Tibial nerve (tissue), 4 donors: ENCODE results near the gene GPI.

Experiments
- EP300 ChIP-seq, 2 donors: sonication (generic); formaldehyde crosslinking; IDR thresholded peaks; one replicate each; pipeline ENCODE4 v1.6.1; 2017; ENCODE audit warnings: antibody characterized with exemption in 2 of 2, mild to moderate bottlenecking in 1 of 2
- POLR2A ChIP-seq, 2 donors: fragments of 450-650 bp; IDR thresholded peaks; one replicate each; pipeline ENCODE4 v1.6.1; 2017; ENCODE audit warnings: antibody characterized with exemption in 2 of 2, mild to moderate bottlenecking in 2 of 2, moderate library complexity in 2 of 2
- TF ChIP-seq, protein P1 (sequence below), 5 experiments: fragments of 200-600 bp in 3 of 5; fragments of 450-650 bp in 2 of 5; sonication (generic) in 3 of 5; IDR thresholded peaks; one replicate each; pipeline ENCODE4 v1.5.1; 2016 to 2019; ENCODE audit warnings: antibody characterized with exemption in 5 of 5, mild to moderate bottlenecking in 3 of 5, moderate library complexity in 2 of 5

DNA sequence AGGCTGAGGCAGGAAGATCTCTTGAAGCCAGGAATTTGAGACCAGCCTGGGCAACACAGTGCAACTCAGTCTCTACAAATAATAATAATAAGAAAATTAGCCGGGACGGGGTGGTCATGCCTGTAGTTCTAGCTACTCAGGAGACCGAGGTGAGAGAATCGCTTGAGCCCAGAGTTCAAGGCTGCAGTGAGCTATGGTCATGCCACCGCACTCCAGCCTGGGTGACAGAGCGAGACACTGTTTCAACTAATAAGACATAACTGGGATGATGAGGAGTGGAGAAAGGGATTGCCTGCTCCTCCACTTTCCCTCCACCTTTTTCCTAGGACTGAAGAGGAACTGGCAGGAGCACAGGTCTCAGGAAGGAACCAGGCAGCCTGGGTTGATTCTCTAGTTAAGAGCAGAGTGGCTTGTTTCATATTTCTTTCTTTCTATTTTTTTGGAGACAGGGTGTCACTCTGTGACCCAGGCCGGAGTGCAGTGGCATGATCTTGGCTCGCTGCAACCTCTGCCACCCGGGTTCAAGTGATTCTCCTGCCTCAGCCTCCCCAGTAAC, 4.6 kb upstream of the GPI start:
- TF ChIP-seq, protein P1, sequence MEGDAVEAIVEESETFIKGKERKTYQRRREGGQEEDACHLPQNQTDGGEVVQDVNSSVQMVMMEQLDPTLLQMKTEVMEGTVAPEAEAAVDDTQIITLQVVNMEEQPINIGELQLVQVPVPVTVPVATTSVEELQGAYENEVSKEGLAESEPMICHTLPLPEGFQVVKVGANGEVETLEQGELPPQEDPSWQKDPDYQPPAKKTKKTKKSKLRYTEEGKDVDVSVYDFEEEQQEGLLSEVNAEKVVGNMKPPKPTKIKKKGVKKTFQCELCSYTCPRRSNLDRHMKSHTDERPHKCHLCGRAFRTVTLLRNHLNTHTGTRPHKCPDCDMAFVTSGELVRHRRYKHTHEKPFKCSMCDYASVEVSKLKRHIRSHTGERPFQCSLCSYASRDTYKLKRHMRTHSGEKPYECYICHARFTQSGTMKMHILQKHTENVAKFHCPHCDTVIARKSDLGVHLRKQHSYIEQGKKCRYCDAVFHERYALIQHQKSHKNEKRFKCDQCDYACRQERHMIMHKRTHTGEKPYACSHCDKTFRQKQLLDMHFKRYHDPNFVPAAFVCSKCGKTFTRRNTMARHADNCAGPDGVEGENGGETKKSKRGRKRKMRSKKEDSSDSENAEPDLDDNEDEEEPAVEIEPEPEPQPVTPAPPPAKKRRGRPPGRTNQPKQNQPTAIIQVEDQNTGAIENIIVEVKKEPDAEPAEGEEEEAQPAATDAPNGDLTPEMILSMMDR (IDR thresholded peaks at IDR 0.05) = no peak
- TF ChIP-seq POLR2A (IDR thresholded peaks at IDR 0.05) (no peak), EP300 (IDR thresholded peaks at IDR 0.05) (no peak)
